Stomach (tissue), 4 donors: ENCODE measurements around the gene BORCS6.

Experiments used
- CTCF ChIP-seq, 7 experiments: fragments of 450-650 bp in 4 of 7; fragments of 200-600 bp in 3 of 7; sonication (generic) in 3 of 7; IDR thresholded peaks; one replicate each; pipeline ENCODE4 v1.5.1; 2016 to 2019; ENCODE audit warnings: antibody characterized with exemption in 7 of 7, control low read depth in 2 of 7, mild to moderate bottlenecking in 1 of 7
- POLR2A ChIP-seq, 4 donors: fragments of 450-650 bp; IDR thresholded peaks; one replicate each; pipeline ENCODE4 v1.6.1; 2016; ENCODE audit warnings: antibody characterized with exemption in 4 of 4, control low read depth in 2 of 4, mild to moderate bottlenecking in 1 of 4, moderate library complexity in 1 of 4

GRCh38 chr17:8204761-8205555 lies 15.0 kb upstream of the BORCS6 start:
- no peak for TF ChIP-seq CTCF (IDR thresholded peaks at IDR 0.05)
- TF ChIP-seq POLR2A (IDR thresholded peaks at IDR 0.05): no peak
